ENCODE results near the gene GRPR. TPM values are rescaled to one million over a fixed set of nuclear protein-coding genes. Genes with fewer than 3 reads are reported as not detected.

The GRPR gene
- polyA plus RNA-seq, 1 of the 3 experiments (the other 2 are of a cell fraction) = 1.2 TPM

GRCh38 chrX:16113978-16114565 lies 9.3 kb upstream of the GRPR start:
- Histone ChIP-seq H3K79me2 (ENCODE audit: insufficient read depth) (no peaks in the 10 kb centered on the region), H3K27me3 (ENCODE audit: insufficient read depth) (no peaks in the 10 kb centered on the region; the same call in 1 of the 2 replicates), H3K4me1 (ENCODE audit: control insufficient read depth in 1 of 2, insufficient read depth in 2 of 2, low read depth in 1 of 2, low read length in 1 of 2) (no peaks in the 10 kb centered on the region), H3K36me3 (replicated peaks in 1 of 2; ENCODE audit: control insufficient read depth in 1 of 2, insufficient read depth in 2 of 2, low read length in 1 of 2) (no peaks in the 10 kb centered on the region), H3K4me2 (no peak overlapping the region), H3K9ac (no peak overlapping the region), H4K20me1 (ENCODE audit: insufficient read depth) (no peaks in the 10 kb centered on the region), H3F3A (replicated peaks; ENCODE audit: insufficient read depth) (no peaks in the 10 kb centered on the region), H3K9me3 (no peaks in the 10 kb centered on the region), H3K9me2 (no peaks in the 10 kb centered on the region), H3K4me3 (ENCODE audit: low read depth in 2 of 2, low read length in 1 of 2) (no peak overlapping the region), H3K27ac (ENCODE audit: low read depth in 2 of 2, low read length in 1 of 2) (no peak overlapping the region), H2AFZ (ENCODE audit: low read depth) (no peak overlapping the region)
- POLR2A ChIA-PET = no interaction called here
- WGBS (ENCODE audit: low lambda C conversion rate) = 28% methylated on average over 1 of the region's 1 CpG
- TF ChIP-seq, protein P1, sequence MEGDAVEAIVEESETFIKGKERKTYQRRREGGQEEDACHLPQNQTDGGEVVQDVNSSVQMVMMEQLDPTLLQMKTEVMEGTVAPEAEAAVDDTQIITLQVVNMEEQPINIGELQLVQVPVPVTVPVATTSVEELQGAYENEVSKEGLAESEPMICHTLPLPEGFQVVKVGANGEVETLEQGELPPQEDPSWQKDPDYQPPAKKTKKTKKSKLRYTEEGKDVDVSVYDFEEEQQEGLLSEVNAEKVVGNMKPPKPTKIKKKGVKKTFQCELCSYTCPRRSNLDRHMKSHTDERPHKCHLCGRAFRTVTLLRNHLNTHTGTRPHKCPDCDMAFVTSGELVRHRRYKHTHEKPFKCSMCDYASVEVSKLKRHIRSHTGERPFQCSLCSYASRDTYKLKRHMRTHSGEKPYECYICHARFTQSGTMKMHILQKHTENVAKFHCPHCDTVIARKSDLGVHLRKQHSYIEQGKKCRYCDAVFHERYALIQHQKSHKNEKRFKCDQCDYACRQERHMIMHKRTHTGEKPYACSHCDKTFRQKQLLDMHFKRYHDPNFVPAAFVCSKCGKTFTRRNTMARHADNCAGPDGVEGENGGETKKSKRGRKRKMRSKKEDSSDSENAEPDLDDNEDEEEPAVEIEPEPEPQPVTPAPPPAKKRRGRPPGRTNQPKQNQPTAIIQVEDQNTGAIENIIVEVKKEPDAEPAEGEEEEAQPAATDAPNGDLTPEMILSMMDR (IDR thresholded peaks at IDR 0.05) = no peak
- no peak for TF ChIP-seq PBX3 (IDR thresholded peaks at IDR 0.05)
- TF ChIP-seq, protein P2, sequence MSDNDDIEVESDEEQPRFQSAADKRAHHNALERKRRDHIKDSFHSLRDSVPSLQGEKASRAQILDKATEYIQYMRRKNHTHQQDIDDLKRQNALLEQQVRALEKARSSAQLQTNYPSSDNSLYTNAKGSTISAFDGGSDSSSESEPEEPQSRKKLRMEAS (IDR thresholded peaks at IDR 0.05; ENCODE audit: low read depth) = no peak
- no peak for TF ChIP-seq TEAD4 (IDR thresholded peaks at IDR 0.05; ENCODE audit: borderline replicate concordance, insufficient read depth)
- TF ChIP-seq EZH2phosphoT487 (IDR thresholded peaks at IDR 0.05; ENCODE audit: borderline replicate concordance, low read depth) = no peak
- no peak for TF ChIP-seq RAD21 (IDR thresholded peaks at IDR 0.05; ENCODE audit: low read length)
- no peak for TF ChIP-seq YY1 (IDR thresholded peaks at IDR 0.05; ENCODE audit: low read depth)
- no peak for TF ChIP-seq GATA2 (CRISPR knock-in tag; IDR thresholded peaks at IDR 0.05)
- no peak for TF ChIP-seq MXI1 (IDR thresholded peaks at IDR 0.05; ENCODE audit: low read depth, low read length)
- no peak for TF ChIP-seq EP300 (IDR thresholded peaks at IDR 0.05; ENCODE audit: borderline replicate concordance in 1 of 2, low read depth in 1 of 2, low read length in 1 of 2)
- TF ChIP-seq, protein P3, sequence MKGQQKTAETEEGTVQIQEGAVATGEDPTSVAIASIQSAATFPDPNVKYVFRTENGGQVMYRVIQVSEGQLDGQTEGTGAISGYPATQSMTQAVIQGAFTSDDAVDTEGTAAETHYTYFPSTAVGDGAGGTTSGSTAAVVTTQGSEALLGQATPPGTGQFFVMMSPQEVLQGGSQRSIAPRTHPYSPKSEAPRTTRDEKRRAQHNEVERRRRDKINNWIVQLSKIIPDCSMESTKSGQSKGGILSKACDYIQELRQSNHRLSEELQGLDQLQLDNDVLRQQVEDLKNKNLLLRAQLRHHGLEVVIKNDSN (IDR thresholded peaks at IDR 0.05; ENCODE audit: borderline replicate concordance, low read depth) = no peak
- no peak for TF ChIP-seq GABPA (IDR thresholded peaks at IDR 0.05; ENCODE audit: low read depth)
- no peak for TF ChIP-seq RCOR1 (IDR thresholded peaks at IDR 0.05; ENCODE audit: low read length)
- TF ChIP-seq REST (IDR thresholded peaks at IDR 0.05; ENCODE audit: low read depth, low read length) = no peak
- TF ChIP-seq JUND (IDR thresholded peaks at IDR 0.05) = no peak
- TF ChIP-seq POLR2AphosphoS5 (IDR thresholded peaks at IDR 0.05; ENCODE audit: low read depth, low read length) = no peak
- no peak for DNase-seq
- CTCF ChIA-PET = no interaction called here
